ENCODE measurements around the gene MAN2B2.

GRCh38 chr4:6546091-6546490 is 28.9 kb upstream of the MAN2B2 start:
- no peak for TF ChIP-seq E2F6 (IDR thresholded peaks at IDR 0.05)
- no peak for TF ChIP-seq CHD2 (IDR thresholded peaks at IDR 0.05; ENCODE audit: low read length)
- no peak for TF ChIP-seq CTCF (IDR thresholded peaks at IDR 0.05; ENCODE audit: control extremely low read depth in 1 of 3, insufficient read depth in 1 of 3, low read depth in 1 of 3, low read length in 3 of 3)
- TF ChIP-seq EGR1 (IDR thresholded peaks at IDR 0.05; ENCODE audit: borderline replicate concordance, low read depth, low read length) = no peak

Data from H1 (cell line).